Muscle layer of duodenum (tissue), 2 donors: Measurements from ENCODE around the gene TBC1D16.
"Not testable (repeated sequence)": the region's sequence is repeated elsewhere in the genome, so short reads cannot be mapped to it uniquely, and the experiment has no call there.

Experiments
- H3K27ac ChIP-seq: one replicate; pipeline ENCODE4 v1.7.0; 2013; ENCODE audit warnings: mild to moderate bottlenecking, low read length
- H3K27me3 ChIP-seq: one replicate; pipeline ENCODE4 v1.7.0; 2013; ENCODE audit warnings: low read depth, mild to moderate bottlenecking, control low read depth, low read length
- H3K36me3 ChIP-seq, 2 donors: one replicate each; pipeline ENCODE4 v1.7.0; 2013; ENCODE audit warnings: low read length in 2 of 2, control low read depth in 1 of 2, mild to moderate bottlenecking in 1 of 2; ENCODE audit not compliant: insufficient read depth in 2 of 2, control insufficient read depth in 1 of 2
- H3K4me1 ChIP-seq, 2 donors: one replicate each; pipeline ENCODE4 v1.7.0; 2013; ENCODE audit warnings: low read length in 2 of 2, mild to moderate bottlenecking in 2 of 2, control low read depth in 1 of 2, moderate library complexity in 1 of 2; ENCODE audit not compliant: insufficient read depth in 2 of 2, control insufficient read depth in 1 of 2
- H3K4me3 ChIP-seq, 2 donors: one replicate each; pipeline ENCODE4 v1.7.0; 2013; ENCODE audit warnings: low read length in 2 of 2, low read depth in 1 of 2, mild to moderate bottlenecking in 1 of 2
- H3K9me3 ChIP-seq, 2 donors: one replicate each; pipeline ENCODE4 v1.7.0; 2013; ENCODE audit warnings: low read length in 2 of 2, control low read depth in 1 of 2, mild to moderate bottlenecking in 1 of 2; ENCODE audit not compliant: control insufficient read depth in 1 of 2
- donor health status: healthy.

The TBC1D16 gene

GRCh38 chr17:79909121-79909520 is 126.6 kb downstream of the TBC1D16 start:
- Histone ChIP-seq H3K27me3 (no peaks in the 10 kb centered on the region), H3K4me3 (no peak overlapping the region), H3K4me1 (no peaks in the 10 kb centered on the region), H3K27ac (no peak overlapping the region), H3K36me3 (no peaks in the 10 kb centered on the region), H3K9me3 (no peaks in the 10 kb centered on the region)

- H3K27me3 ChIP-seq = no peaks in the 10 kb centered on the region
These were observed 127.8 kb downstream of the TBC1D16 start for GRCh38 chr17:79907850-79908249.

GRCh38 chr17:79907217-79907715 is 128.4 kb downstream of the TBC1D16 start:
- no peaks in the 10 kb centered on the region for H3K27me3 ChIP-seq
- no peak overlapping the region for H3K27ac ChIP-seq
- no peaks in the 10 kb centered on the region for H3K4me1 ChIP-seq
- H3K36me3 ChIP-seq = no peaks in the 10 kb centered on the region
- no peak overlapping the region for H3K4me3 ChIP-seq
- no peaks in the 10 kb centered on the region for H3K9me3 ChIP-seq

More at GRCh38 chr17:79907850-79908249, 127.8 kb downstream of the TBC1D16 start:
- H3K4me3 ChIP-seq = no peak overlapping the region
- no peaks in the 10 kb centered on the region for H3K9me3 ChIP-seq
- no peaks in the 10 kb centered on the region for H3K4me1 ChIP-seq
- H3K27ac ChIP-seq = no peak overlapping the region
- no peaks in the 10 kb centered on the region for H3K36me3 ChIP-seq

- Histone ChIP-seq H3K4me3 (no peak overlapping the region), H3K4me1 (no peaks in the 10 kb centered on the region), H3K36me3 (no peaks in the 10 kb centered on the region), H3K27me3 (no peaks in the 10 kb centered on the region), H3K9me3 (no peaks in the 10 kb centered on the region), H3K27ac (no peak overlapping the region)
These were observed 129.8 kb downstream of the TBC1D16 start for GRCh38 chr17:79905832-79906231.

- Histone ChIP-seq H3K27ac (no peak overlapping the region), H3K27me3 (no peaks in the 10 kb centered on the region), H3K4me3 (no peak overlapping the region), H3K9me3 (no peaks in the 10 kb centered on the region), H3K4me1 (no peaks in the 10 kb centered on the region), H3K36me3 (no peaks in the 10 kb centered on the region)
These were observed 130.8 kb downstream of the TBC1D16 start for GRCh38 chr17:79904865-79905264.

- peaks cover 0 to 6% of the 10 kb centered on the region in 2 donors for H3K9me3 ChIP-seq
- no peak overlapping the region for H3K4me3 ChIP-seq
- no peak overlapping the region for H3K27ac ChIP-seq
- no peaks in the 10 kb centered on the region for H3K36me3 ChIP-seq
- H3K27me3 ChIP-seq = no peaks in the 10 kb centered on the region
- no peaks in the 10 kb centered on the region for H3K4me1 ChIP-seq
These were observed 133.4 kb downstream of the TBC1D16 start for GRCh38 chr17:79902146-79902791.

GRCh38 chr17:79901131-79901530 is 134.5 kb downstream of the TBC1D16 start:
- H3K27ac ChIP-seq = no peak overlapping the region
- H3K9me3 ChIP-seq = peaks cover 0 to 6% of the 10 kb centered on the region in 2 donors
- H3K4me1 ChIP-seq = no peaks in the 10 kb centered on the region
- H3K4me3 ChIP-seq = no peak overlapping the region
- no peaks in the 10 kb centered on the region for H3K36me3 ChIP-seq
- H3K27me3 ChIP-seq = no peaks in the 10 kb centered on the region

- no peak overlapping the region for H3K27ac ChIP-seq
- H3K9me3 ChIP-seq = peaks cover 0 to 6% of the 10 kb centered on the region in 2 donors
- H3K36me3 ChIP-seq = no peaks in the 10 kb centered on the region
- no peak overlapping the region for H3K4me3 ChIP-seq
- no peaks in the 10 kb centered on the region for H3K27me3 ChIP-seq
- H3K4me1 ChIP-seq = no peaks in the 10 kb centered on the region
These were observed 136.1 kb downstream of the TBC1D16 start for GRCh38 chr17:79899584-79899983.

- Histone ChIP-seq H3K4me3 (no peak overlapping the region), H3K27ac (no peak overlapping the region), H3K9me3 (peaks cover 0 to 6% of the 10 kb centered on the region in 2 donors), H3K4me1 (no peaks in the 10 kb centered on the region), H3K36me3 (no peaks in the 10 kb centered on the region), H3K27me3 (no peaks in the 10 kb centered on the region)
These were observed 138.2 kb downstream of the TBC1D16 start for GRCh38 chr17:79897243-79898063.

- not testable (repeated sequence) for H3K36me3 ChIP-seq, H3K27me3 ChIP-seq
These were observed 142.2 kb downstream of the TBC1D16 start for GRCh38 chr17:79893457-79893856.

GRCh38 chr17:79892457-79893241 is 143.0 kb downstream of the TBC1D16 start:
- H3K27me3 ChIP-seq = no peaks in the 10 kb centered on the region

More at GRCh38 chr17:79893457-79893856, 142.2 kb downstream of the TBC1D16 start:
- not testable (repeated sequence) for H3K27ac ChIP-seq, H3K9me3 ChIP-seq, H3K4me1 ChIP-seq, H3K4me3 ChIP-seq

More at GRCh38 chr17:79892457-79893241, 143.0 kb downstream of the TBC1D16 start:
- Histone ChIP-seq H3K4me1 (peaks cover 5 to 6% of the 10 kb centered on the region in 2 donors), H3K9me3 (no peaks in the 10 kb centered on the region), H3K36me3 (no peaks in the 10 kb centered on the region), H3K4me3 (no peak overlapping the region), H3K27ac (no peak overlapping the region)
